H9 (cell line): Measurements from ENCODE around the gene MATK. TPM values are rescaled to one million over a fixed set of nuclear protein-coding genes. Genes with fewer than 3 reads are reported as not detected.

Experiments used
- DNase-seq: peaks from one replicate; pipeline ENCODE4 v3.0.0-alpha.2; 2017
- H2AFZ ChIP-seq: one replicate; pipeline ENCODE4 v1.6.1; 2013; ENCODE audit warnings: mild to moderate bottlenecking, low read length, control low read depth, moderate library complexity
- H2AK5ac ChIP-seq: 2 replicates; pipeline ENCODE4 v1.6.1; 2013; ENCODE audit warnings: low read length, control low read depth, mixed read lengths; ENCODE audit not compliant: insufficient read length
- H2BK120ac ChIP-seq: one replicate; pipeline ENCODE4 v1.6.1; 2013; ENCODE audit warnings: low read depth, mild to moderate bottlenecking, low read length, control low read depth, inconsistent platforms; ENCODE audit not compliant: poor library complexity, severe bottlenecking
- H2BK12ac ChIP-seq: 2 replicates; pipeline ENCODE4 v1.6.1; 2013; ENCODE audit warnings: low read length, control low read depth, mixed read lengths, low read depth; ENCODE audit not compliant: insufficient read length
- H2BK15ac ChIP-seq: 2 replicates; pipeline ENCODE4 v1.6.1; 2013; ENCODE audit warnings: low read depth, low read length, control low read depth
- H2BK20ac ChIP-seq: one replicate; pipeline ENCODE4 v1.6.1; 2013; ENCODE audit warnings: low read depth, mild to moderate bottlenecking, low read length, control low read depth, inconsistent platforms; ENCODE audit not compliant: poor library complexity, severe bottlenecking
- H2BK5ac ChIP-seq: 2 replicates; pipeline ENCODE4 v1.6.1; 2013; ENCODE audit warnings: low read length, control low read depth, mixed read lengths; ENCODE audit not compliant: insufficient read length
- H3K14ac ChIP-seq: 2 replicates; pipeline ENCODE4 v1.6.1; 2013; ENCODE audit warnings: low read length, control low read depth; ENCODE audit not compliant: insufficient read depth
- H3K18ac ChIP-seq: 2 replicates; pipeline ENCODE4 v1.6.1; 2013; ENCODE audit warnings: low read depth, mild to moderate bottlenecking, mixed read lengths, low read length, control low read depth; ENCODE audit not compliant: insufficient read length
- H3K23ac ChIP-seq: 2 replicates; pipeline ENCODE4 v1.6.1; 2013; ENCODE audit warnings: low read length, control low read depth, mixed read lengths, low read depth; ENCODE audit not compliant: insufficient read length
- H3K23me2 ChIP-seq: 2 replicates; pipeline ENCODE4 v1.6.1; 2013; ENCODE audit warnings: low read depth, mild to moderate bottlenecking, mixed read lengths, low read length, control low read depth; ENCODE audit not compliant: insufficient read length, poor library complexity, severe bottlenecking
- H3K27ac ChIP-seq: 2 replicates; pipeline ENCODE4 v1.5.1; 2013; ENCODE audit warnings: low read length, control low read depth, mixed read lengths, low read depth; ENCODE audit not compliant: insufficient read length
- H3K27me3 ChIP-seq: 2 replicates; pipeline ENCODE4 v1.6.1; 2013; ENCODE audit warnings: low read length, control low read depth, inconsistent platforms; ENCODE audit not compliant: insufficient read depth
- H3K4ac ChIP-seq: 2 replicates; pipeline ENCODE4 v1.6.1; 2013; ENCODE audit warnings: low read depth, mild to moderate bottlenecking, control low read depth, inconsistent platforms, low read length, moderate library complexity
- H3K4me1 ChIP-seq: 2 replicates; pipeline ENCODE4 v1.6.1; 2013; ENCODE audit warnings: low read length, control low read depth, inconsistent platforms; ENCODE audit not compliant: insufficient read depth
- H3K4me2 ChIP-seq: 2 replicates; pipeline ENCODE4 v1.6.1; 2013; ENCODE audit warnings: low read length, control low read depth, mixed read lengths; ENCODE audit not compliant: insufficient read length, insufficient read depth
- H3K56ac ChIP-seq: 2 replicates; pipeline ENCODE4 v1.6.1; 2013; ENCODE audit warnings: low read depth, mild to moderate bottlenecking, mixed read lengths, low read length, control low read depth; ENCODE audit not compliant: insufficient read length
- H3K79me1 ChIP-seq: 2 replicates; pipeline ENCODE4 v1.6.1; 2013; ENCODE audit warnings: low read depth, mild to moderate bottlenecking, moderate library complexity, low read length, control low read depth, inconsistent platforms; ENCODE audit not compliant: insufficient read depth, poor library complexity, severe bottlenecking
- H3K79me2 ChIP-seq: 2 replicates; pipeline ENCODE4 v1.6.1; 2013; ENCODE audit warnings: low read length, control low read depth, inconsistent platforms; ENCODE audit not compliant: insufficient read depth
- H3K9ac ChIP-seq: 2 replicates; pipeline ENCODE4 v1.6.1; 2013; ENCODE audit warnings: low read length, control low read depth, mixed read lengths; ENCODE audit not compliant: insufficient read length; ENCODE audit errors: extremely low read depth
- H3K9me3 ChIP-seq: one replicate; pipeline ENCODE4 v1.6.1; 2013; ENCODE audit warnings: low read depth, low read length, inconsistent platforms; ENCODE audit not compliant: control insufficient read depth
- H3T11ph ChIP-seq: one replicate; pipeline ENCODE4 v1.6.1; 2013; ENCODE audit warnings: mild to moderate bottlenecking, low read length, control low read depth, inconsistent platforms
- H4K20me1 ChIP-seq: one replicate; pipeline ENCODE4 v1.6.1; 2013; ENCODE audit not compliant: control insufficient read depth, insufficient read length, insufficient read depth
- H4K5ac ChIP-seq: 2 replicates; pipeline ENCODE4 v1.6.1; 2013; ENCODE audit warnings: low read depth, mild to moderate bottlenecking, mixed read lengths, low read length, control low read depth; ENCODE audit not compliant: insufficient read length
- H4K8ac ChIP-seq: replicated peaks from 2 replicates; pipeline ENCODE4 v1.6.1; 2013; ENCODE audit warnings: low read length, control low read depth, mixed read lengths, low read depth; ENCODE audit not compliant: insufficient read length
- H4K91ac ChIP-seq: 2 replicates; pipeline ENCODE4 v1.6.1; 2013; ENCODE audit warnings: low read depth, mild to moderate bottlenecking, moderate library complexity, mixed read lengths, low read length, control low read depth; ENCODE audit not compliant: insufficient read length
- H3K27ac Mint-ChIP-seq, 3 experiments: 2 replicates in 2 of 3; 3 replicates in 1 of 3; pipeline ENCODE4 v1.8.0; 2020 to 2021; ENCODE audit warnings: mixed read lengths in 3 of 3, mild to moderate bottlenecking in 1 of 3, moderate library complexity in 1 of 3
- H3K27me3 Mint-ChIP-seq: 2 replicates; pipeline ENCODE4 v1.8.0; 2021; ENCODE audit warnings: low read depth, mild to moderate bottlenecking, moderate library complexity, mixed read lengths
- H3K36me3 Mint-ChIP-seq, 3 experiments: 2 replicates in 2 of 3; 3 replicates in 1 of 3; pipeline ENCODE4 v1.8.0; 2020 to 2021; ENCODE audit warnings: low read depth in 3 of 3, mixed read lengths in 3 of 3; ENCODE audit not compliant: insufficient read depth in 1 of 3
- H3K4me1 Mint-ChIP-seq, 2 experiments: 2 replicates each; pipeline ENCODE4 v1.8.0; 2020; ENCODE audit warnings: mixed read lengths in 2 of 2
- H3K4me3 Mint-ChIP-seq, 2 experiments: 2 replicates in 1 of 2; 3 replicates in 1 of 2; pipeline ENCODE4 v1.8.0; 2020 to 2021; ENCODE audit warnings: mild to moderate bottlenecking in 2 of 2, mixed read lengths in 2 of 2, moderate library complexity in 1 of 2
- H3K9me3 Mint-ChIP-seq, 2 experiments: 2 replicates in 1 of 2; 3 replicates in 1 of 2; pipeline ENCODE4 v1.8.0; 2020; ENCODE audit warnings: mild to moderate bottlenecking in 2 of 2, mixed read lengths in 2 of 2, moderate library complexity in 1 of 2
- CTCF ChIP-seq: fragments of 200-600 bp; sonication (generic); conservative IDR thresholded peaks from 3 replicates; pipeline ENCODE4 v1.8.0; 2021; ENCODE audit warnings: antibody characterized with exemption, mild to moderate bottlenecking
- WGBS: extraction: QIAGEN DNeasy Blood & Tissue Kit; methylation state at CpG from one replicate; pipeline ENCODE4 v1.1.7; 2013; ENCODE audit warnings: missing lambda C conversion rate, low lambda C conversion rate, mixed read lengths; ENCODE audit not compliant: insufficient read length; ENCODE audit errors: extremely low coverage; 5-methylcytosine and 5-hydroxymethylcytosine counted together
- total RNA-seq: library from RNA; stranded (reverse); gene quantifications from 2 replicates; pipeline ENCODE4 v1.2.1, GENCODE V29; 2021

Gene MATK
- total RNA-seq, 1 experiment from 2014 or later, result 13.5 TPM

GRCh38 chr19:3765121-3765520, 21.1 kb downstream of the MATK start:
- no peaks in the 10 kb centered on the region for H3K27me3 ChIP-seq
- Mint-ChIP-seq H3K9me3 (no peaks in the 10 kb centered on the region; a peak in 1 of 5 replicates), H3K4me1 (peaks cover 4 to 14% of the 10 kb centered on the region in 2 experiments; a peak in 3 of 4 replicates), H3K4me3 (no peak overlapping the region), H3K36me3 (peaks cover 6 to 17% (median 12%) of the 10 kb centered on the region in 3 experiments; a peak in 5 of 7 replicates), H3K27me3 (no peaks in the 10 kb centered on the region), H3K27ac (no peak overlapping the region)
- no peaks in the 10 kb centered on the region for H3K79me2 ChIP-seq
- H3K4ac ChIP-seq, result no peak overlapping the region
- H3K23me2 ChIP-seq, result peaks cover 4% of the 10 kb centered on the region
- no peak overlapping the region for H3K4me2 ChIP-seq
- no peak overlapping the region for H3K56ac ChIP-seq
- no peaks in the 10 kb centered on the region for H3K79me1 ChIP-seq
- TF ChIP-seq CTCF, result no peak
- H3K27ac ChIP-seq, result no peak overlapping the region
- H2AFZ ChIP-seq, result no peak overlapping the region
- WGBS, result no CpG with 5 or more reads among the region's 12 CpGs
- no peak overlapping the region for H2BK15ac ChIP-seq
- H3K18ac ChIP-seq, result no peak overlapping the region
- H3K4me1 ChIP-seq, result no peaks in the 10 kb centered on the region
- DNase-seq, result no peak
- no peak overlapping the region for H2BK12ac ChIP-seq
- H2BK5ac ChIP-seq, result no peak overlapping the region
- no peak overlapping the region for H4K91ac ChIP-seq
- H2BK20ac ChIP-seq, result no peak overlapping the region
- H3K9me3 ChIP-seq, result no peaks in the 10 kb centered on the region
- no peak overlapping the region for H3K14ac ChIP-seq
- no peaks in the 10 kb centered on the region for H4K20me1 ChIP-seq
- H3K9ac ChIP-seq, result no peak overlapping the region
- H4K5ac ChIP-seq, result no peak overlapping the region
- no peak overlapping the region for H2BK120ac ChIP-seq
- no peak overlapping the region for H4K8ac ChIP-seq
- H2AK5ac ChIP-seq, result no peak overlapping the region
- H3T11ph ChIP-seq, result no peak overlapping the region
- no peak overlapping the region for H3K23ac ChIP-seq
